Measurements from ENCODE around the gene RASA3. TPM values are rescaled to one million over a fixed set of nuclear protein-coding genes. Genes with fewer than 3 reads are reported as not detected.

Gene RASA3
- polyA plus RNA-seq, 1 donor, result 19.6 TPM

GRCh38 chr13:113954046-113954835 lies 178.2 kb downstream of the RASA3 start:
- no peak for DNase-seq (ENCODE audit: low read depth)

- DNase-seq (ENCODE audit: low read depth), result no peak
These were observed 178.9 kb downstream of the RASA3 start for GRCh38 chr13:113953561-113953960.

- DNase-seq (ENCODE audit: low read depth), result no peak
These were observed 179.4 kb downstream of the RASA3 start for GRCh38 chr13:113952983-113953520.

- no peak for DNase-seq (ENCODE audit: low read depth)
These were observed 180.1 kb downstream of the RASA3 start for GRCh38 chr13:113952151-113952982.

- DNase-seq (ENCODE audit: low read depth), result no peak
These were observed 181.0 kb downstream of the RASA3 start for GRCh38 chr13:113951246-113951999.

- no peak for DNase-seq (ENCODE audit: low read depth)
These were observed 181.8 kb downstream of the RASA3 start for GRCh38 chr13:113950451-113951245.

- DNase-seq (ENCODE audit: low read depth), result no peak
These were observed 182.9 kb downstream of the RASA3 start for GRCh38 chr13:113949546-113949945.

- no peak for DNase-seq (ENCODE audit: low read depth)
These were observed 184.2 kb downstream of the RASA3 start for GRCh38 chr13:113948034-113948742.

- DNase-seq (ENCODE audit: low read depth), result no peak
These were observed 185.0 kb downstream of the RASA3 start for GRCh38 chr13:113947311-113948033.

- no peak for DNase-seq (ENCODE audit: low read depth)
These were observed 185.8 kb downstream of the RASA3 start for GRCh38 chr13:113946409-113947181.

GRCh38 chr13:113945857-113946408 lies 186.5 kb downstream of the RASA3 start:
- DNase-seq (ENCODE audit: low read depth), result no peak

GRCh38 chr13:113943821-113944565 lies 188.4 kb downstream of the RASA3 start:
- DNase-seq (ENCODE audit: low read depth), result no peak

- DNase-seq (ENCODE audit: low read depth), result no peak
These were observed 189.8 kb downstream of the RASA3 start for GRCh38 chr13:113942591-113943103.

- DNase-seq (ENCODE audit: low read depth), result no peak
These were observed 190.7 kb downstream of the RASA3 start for GRCh38 chr13:113941571-113942191.

GRCh38 chr13:113939944-113940297 lies 192.5 kb downstream of the RASA3 start:
- DNase-seq (ENCODE audit: low read depth), result no peak

GRCh38 chr13:113939129-113939943 lies 193.1 kb downstream of the RASA3 start:
- no peak for DNase-seq (ENCODE audit: low read depth)

Data from forelimb muscle (tissue), 1 donor.